ENCODE results near the gene MAGEA11.
"Not testable (repeated sequence)": the region's sequence is repeated elsewhere in the genome, so short reads cannot be mapped to it uniquely, and the experiment has no call there.

Gene MAGEA11

GRCh38 chrX:149715468-149715867, 3.6 kb downstream of the MAGEA11 start:
- H3K27me3 ChIP-seq, result no peaks in the 10 kb centered on the region
- H3K27ac ChIP-seq, result no peak overlapping the region
- intact Hi-C loops (cut with DNase I; ENCODE audit: low total_unique reads), result loop anchor here (10.0 kb wide), 1 partner anchor 779 kb away; no protein-coding TSS in a partner anchor
- no peaks in the 10 kb centered on the region for H3K9me3 ChIP-seq
- no peaks in the 10 kb centered on the region for H3K4me1 ChIP-seq
- TF ChIP-seq CTCF (IDR thresholded peaks at IDR 0.05), result no peak
- no peaks in the 10 kb centered on the region for H3K36me3 ChIP-seq
- DNase-seq, result no peak
- no peak overlapping the region for H3K4me3 ChIP-seq

- no peaks in the 10 kb centered on the region for H3K27me3 ChIP-seq
- DNase-seq, result no peak
- H3K36me3 ChIP-seq, result no peaks in the 10 kb centered on the region
- no peaks in the 10 kb centered on the region for H3K9me3 ChIP-seq
- no peaks in the 10 kb centered on the region for H3K4me1 ChIP-seq
- intact Hi-C loops (cut with DNase I; ENCODE audit: low total_unique reads), result loop anchor here (10.0 kb wide), 1 partner anchor 778 kb away; no protein-coding TSS in a partner anchor
- H3K27ac ChIP-seq, result no peak overlapping the region
- H3K4me3 ChIP-seq, result no peak overlapping the region
- TF ChIP-seq CTCF (IDR thresholded peaks at IDR 0.05), result no peak
Measured at GRCh38 chrX:149716632-149717031, 4.8 kb downstream of the MAGEA11 start.

GRCh38 chrX:149717803-149718202, 5.9 kb downstream of the MAGEA11 start:
- Histone ChIP-seq H3K4me3 (no peak overlapping the region), H3K27ac (no peak overlapping the region), H3K27me3 (no peaks in the 10 kb centered on the region), H3K4me1 (no peaks in the 10 kb centered on the region), H3K36me3 (no peaks in the 10 kb centered on the region), H3K9me3 (no peaks in the 10 kb centered on the region)
- DNase-seq, result no peak
- intact Hi-C loops (cut with DNase I; ENCODE audit: low total_unique reads), result loop anchor here (10.0 kb wide), 1 partner anchor 777 kb away; no protein-coding TSS in a partner anchor
- no peak for TF ChIP-seq CTCF (IDR thresholded peaks at IDR 0.05)

GRCh38 chrX:149718757-149719156, 6.9 kb downstream of the MAGEA11 start:
- DNase-seq, result no peak

GRCh38 chrX:149720021-149720689, 8.3 kb downstream of the MAGEA11 start:
- H3K4me1 ChIP-seq, result no peaks in the 10 kb centered on the region
- intact Hi-C loops (cut with DNase I; ENCODE audit: low total_unique reads), result no loop called here
- H3K27me3 ChIP-seq, result no peaks in the 10 kb centered on the region
- no peaks in the 10 kb centered on the region for H3K36me3 ChIP-seq
- no peaks in the 10 kb centered on the region for H3K9me3 ChIP-seq
- no peak overlapping the region for H3K4me3 ChIP-seq
- DNase-seq, result no peak
- no peak overlapping the region for H3K27ac ChIP-seq
- TF ChIP-seq CTCF (IDR thresholded peaks at IDR 0.05), result no peak

More at GRCh38 chrX:149718757-149719156, 6.9 kb downstream of the MAGEA11 start:
- no peak overlapping the region for H3K27ac ChIP-seq
- H3K9me3 ChIP-seq, result no peaks in the 10 kb centered on the region
- TF ChIP-seq CTCF (IDR thresholded peaks at IDR 0.05), result no peak
- H3K4me3 ChIP-seq, result no peak overlapping the region
- H3K4me1 ChIP-seq, result no peaks in the 10 kb centered on the region
- intact Hi-C loops (cut with DNase I; ENCODE audit: low total_unique reads), result loop anchor here (10.0 kb wide), 1 partner anchor 776 kb away; no protein-coding TSS in a partner anchor
- H3K36me3 ChIP-seq, result no peaks in the 10 kb centered on the region
- no peaks in the 10 kb centered on the region for H3K27me3 ChIP-seq

- intact Hi-C loops (cut with DNase I; ENCODE audit: low total_unique reads); H3K4me1 ChIP-seq; H3K4me3 ChIP-seq; H3K9me3 ChIP-seq; H3K27ac ChIP-seq; DNase-seq; H3K36me3 ChIP-seq; H3K27me3 ChIP-seq: not testable (repeated sequence)
Measured at GRCh38 chrX:149721241-149721640, 9.4 kb downstream of the MAGEA11 start.
